K562 (cell line): ENCODE results near the gene NUTF2. TPM values are rescaled to one million over a fixed set of nuclear protein-coding genes. Genes with fewer than 3 reads are reported as not detected.

ENCODE experiments used
- ETV5 ChIP-seq: sonication (generic); formaldehyde crosslinking; IDR thresholded peaks from 2 replicates; pipeline ENCODE4 v1.4.0; 2020; ENCODE audit warnings: low read depth, mild to moderate bottlenecking, missing genetic modification reagents
- HLTF ChIP-seq: fragments of 450-650 bp; IDR thresholded peaks from 2 replicates; pipeline ENCODE4 v1.6.1; 2016
- HNRNPH1 ChIP-seq: fragments of 200-400 bp; formaldehyde crosslinking; optimal IDR thresholded peaks from 2 replicates; pipeline ENCODE3; 2017; ENCODE audit warnings: low read depth, mild to moderate bottlenecking, low read length, moderate library complexity
- JUN ChIP-seq, 2 experiments: sonication (generic) in 1 of 2; formaldehyde crosslinking in 1 of 2; IDR thresholded peaks; 2 replicates each; pipeline versions ENCODE4 v1.6.1 to v1.8.0; 2012 to 2022; ENCODE audit warnings: borderline replicate concordance in 2 of 2, mild to moderate bottlenecking in 2 of 2, improper control_type of control experiment in 1 of 2, low read depth in 1 of 2, low read length in 1 of 2, missing genetic modification reagents in 1 of 2
- KDM1A ChIP-seq, 2 experiments: fragments of 450-650 bp; IDR thresholded peaks; 2 replicates each; pipeline ENCODE4 v1.6.1; 2016; ENCODE audit warnings: mild to moderate bottlenecking in 2 of 2
- L3MBTL2 ChIP-seq: fragments of 450-650 bp; IDR thresholded peaks from 2 replicates; pipeline ENCODE4 v1.6.1; 2016; ENCODE audit warnings: mild to moderate bottlenecking, moderate library complexity
- MEF2A ChIP-seq: IDR thresholded peaks from 2 replicates; pipeline ENCODE4 v1.6.1; 2011; ENCODE audit warnings: low read depth, mild to moderate bottlenecking, low read length, moderate library complexity; ENCODE audit not compliant: control insufficient read depth
- NFIX ChIP-seq: fragments of 250-450 bp; sonication (Bioruptor Pico); IDR thresholded peaks from 2 replicates; pipeline ENCODE4 v1.4.0; 2020; ENCODE audit warnings: low read depth, mild to moderate bottlenecking, moderate library complexity
- PHTF2 ChIP-seq: fragments of 250-450 bp; sonication (Bioruptor Pico); IDR thresholded peaks from 2 replicates; pipeline ENCODE4 v1.5.0; 2021; ENCODE audit warnings: mild to moderate bottlenecking
- RBM22 ChIP-seq: fragments of 200-400 bp; formaldehyde crosslinking; IDR thresholded peaks from 2 replicates; pipeline ENCODE4 v1.6.1; 2018; ENCODE audit warnings: low read length, low read depth; ENCODE audit not compliant: poor library complexity, severe bottlenecking
- SETDB1 ChIP-seq: IDR thresholded peaks from one replicate; pipeline ENCODE4 v1.6.1; 2012; ENCODE audit warnings: low read length, control low read depth, inconsistent platforms
- SRSF3 ChIP-seq: fragments of 200-400 bp; formaldehyde crosslinking; IDR thresholded peaks from 2 replicates; pipeline ENCODE4 v1.6.1; 2016; ENCODE audit warnings: mild to moderate bottlenecking, low read length, moderate library complexity; ENCODE audit not compliant: insufficient read depth
- ZC3H4 ChIP-seq: sonication (generic); formaldehyde crosslinking; IDR thresholded peaks from 2 replicates; pipeline ENCODE4 v1.9.0; 2021; ENCODE audit warnings: missing genetic modification reagents, borderline replicate concordance
- ZNF232 ChIP-seq: sonication (generic); formaldehyde crosslinking; IDR thresholded peaks from 2 replicates; pipeline ENCODE4 v1.8.0; 2022; ENCODE audit warnings: mild to moderate bottlenecking, missing genetic modification reagents
- ZNF444 ChIP-seq: fragments of 250-450 bp; sonication (Bioruptor Pico); IDR thresholded peaks from 2 replicates; pipeline ENCODE4 v1.4.0; 2020; ENCODE audit warnings: mild to moderate bottlenecking, moderate library complexity
- ZNF778 ChIP-seq: fragments of 450-650 bp; formaldehyde crosslinking; IDR thresholded peaks from 2 replicates; pipeline ENCODE4 v1.4.0; 2020; ENCODE audit warnings: mild to moderate bottlenecking, moderate library complexity
- polyA plus RNA-seq, 8 experiments: library from polyadenylated mRNA; depleted of rRNA in 4 of 8; stranded (reverse) in 5 of 8; unstranded in 3 of 8; fragments of >200 nt; fragmentation: Nextera tagmentation in 2 of 8; fragmentation: Illumina TruSeq in 1 of 8; extraction: Ambion mirVana in 2 of 8; extraction: Trizol in 1 of 8; gene quantifications; 2 replicates each; pipeline versions ENCODE4 v1.2.1 to v1.2.3, GENCODE V29; 2011 to 2014; ENCODE audit warnings: inconsistent platforms in 1 of 8, missing spikeins in 1 of 8
- total RNA-seq, 7 experiments: library from RNA; depleted of rRNA in 6 of 7; stranded (reverse); fragments of >200 nt in 6 of 7; fragmentation: Illumina TruSeq in 2 of 7; extraction: Trizol in 2 of 7; gene quantifications; 2 replicates each; pipeline versions ENCODE4 v1.2.1 to v1.2.3, GENCODE V29; 2011 to 2021; ENCODE audit warnings: low replicate concordance in 1 of 7
- TF ChIP-seq, protein P1 (sequence below): fragments of 450-650 bp; formaldehyde crosslinking; IDR thresholded peaks from 2 replicates; pipeline ENCODE4 v1.4.0; 2020; ENCODE audit warnings: mild to moderate bottlenecking, moderate library complexity
- TF ChIP-seq, protein P2 (sequence below): sonication (generic); formaldehyde crosslinking; IDR thresholded peaks from 2 replicates; pipeline ENCODE4 v1.8.1; 2022; ENCODE audit warnings: missing genetic modification reagents
- TF ChIP-seq, protein P3 (sequence below): sonication (generic); formaldehyde crosslinking; IDR thresholded peaks from 2 replicates; pipeline ENCODE4 v1.8.1; 2023; ENCODE audit warnings: missing genetic modification reagents, mild to moderate bottlenecking, borderline replicate concordance

The NUTF2 gene
- total and polyA plus RNA-seq, 9 of the 15 experiments (the other 6 are each of a cell fraction or from before 2014, with no cell fraction given) = 106 to 248 (median 147) TPM

DNA sequence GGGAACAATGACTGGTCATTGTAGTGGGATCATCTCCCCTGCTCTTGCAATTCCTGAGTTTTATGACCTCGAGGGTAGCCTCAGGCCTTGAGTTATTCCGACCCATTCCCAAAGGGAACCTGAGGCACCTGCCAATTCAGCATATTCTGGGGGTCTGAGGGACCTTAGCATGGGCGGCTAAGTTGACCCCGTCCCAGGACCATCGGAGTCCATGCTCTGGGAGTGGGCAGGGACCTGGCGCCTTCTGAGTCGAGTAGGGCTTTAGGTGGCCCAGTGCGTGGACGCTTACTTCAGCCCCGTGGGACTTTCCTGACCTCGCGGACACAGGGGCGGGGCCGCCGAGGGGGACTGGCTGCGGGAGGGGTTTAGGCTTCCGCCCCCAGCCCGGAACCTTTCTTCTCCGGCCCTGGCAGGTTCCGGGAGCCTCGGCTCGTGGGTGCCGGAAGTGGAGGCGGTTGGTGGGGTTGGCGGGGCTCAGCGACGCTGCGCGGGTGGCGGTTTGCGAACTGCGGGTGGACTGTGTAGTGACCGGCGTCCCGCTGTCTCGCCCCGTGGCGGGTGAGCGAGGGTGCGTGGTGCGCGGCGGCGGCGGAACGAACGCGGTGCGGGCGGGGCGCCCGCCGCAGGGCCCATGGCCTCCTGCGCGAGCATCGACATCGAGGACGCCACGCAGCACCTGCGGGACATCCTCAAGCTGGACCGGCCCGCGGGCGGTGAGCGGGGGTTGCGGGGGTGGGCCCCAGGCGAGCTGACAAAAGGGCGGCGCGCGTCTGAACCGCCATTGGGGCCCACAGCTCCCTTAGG lies 26.1 kb downstream of the NUTF2 start, which contains the start of gene EDC4 (continued):
- TF ChIP-seq, protein P1, sequence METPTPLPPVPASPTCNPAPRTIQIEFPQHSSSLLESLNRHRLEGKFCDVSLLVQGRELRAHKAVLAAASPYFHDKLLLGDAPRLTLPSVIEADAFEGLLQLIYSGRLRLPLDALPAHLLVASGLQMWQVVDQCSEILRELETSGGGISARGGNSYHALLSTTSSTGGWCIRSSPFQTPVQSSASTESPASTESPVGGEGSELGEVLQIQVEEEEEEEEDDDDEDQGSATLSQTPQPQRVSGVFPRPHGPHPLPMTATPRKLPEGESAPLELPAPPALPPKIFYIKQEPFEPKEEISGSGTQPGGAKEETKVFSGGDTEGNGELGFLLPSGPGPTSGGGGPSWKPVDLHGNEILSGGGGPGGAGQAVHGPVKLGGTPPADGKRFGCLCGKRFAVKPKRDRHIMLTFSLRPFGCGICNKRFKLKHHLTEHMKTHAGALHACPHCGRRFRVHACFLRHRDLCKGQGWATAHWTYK (CRISPR knock-in tag) = peak; percentile 78; the same call in 1 of the 2 replicates
- TF ChIP-seq KDM1A (IDR thresholded peaks at IDR 0.05) (no peak), ZNF444 (CRISPR knock-in tag) (no peak), ETV5 (CRISPR knock-in tag) (peak; percentile 93), NFIX (no peak), ZNF778 (CRISPR knock-in tag) (no peak), SRSF3 (0 out of 2 replicates have a peak, but pooled peaks have one; percentile 27), ZNF232 (peak; percentile 89), HLTF (no peak; the same call in 1 of the 2 replicates), MEF2A (0 out of 2 replicates have a peak, but pooled peaks have one; percentile 49), RBM22 (peak; percentile 98), HNRNPH1 (no peak), JUN (IDR thresholded peaks at IDR 0.05; ENCODE audit: borderline replicate concordance, low read depth, low read length) (no peak), JUN (CRISPR knock-in tag; IDR thresholded peaks at IDR 0.05; ENCODE audit: borderline replicate concordance) (0 out of 2 replicates have a peak, but pooled peaks have one; percentile 81), PHTF2 (CRISPR knock-in tag) (no peak), ZC3H4 (CRISPR knock-in tag) (0 out of 2 replicates have a peak, but pooled peaks have one; percentile 80), L3MBTL2 (peak; percentile 80), SETDB1 (no peak)
- TF ChIP-seq, protein P2, sequence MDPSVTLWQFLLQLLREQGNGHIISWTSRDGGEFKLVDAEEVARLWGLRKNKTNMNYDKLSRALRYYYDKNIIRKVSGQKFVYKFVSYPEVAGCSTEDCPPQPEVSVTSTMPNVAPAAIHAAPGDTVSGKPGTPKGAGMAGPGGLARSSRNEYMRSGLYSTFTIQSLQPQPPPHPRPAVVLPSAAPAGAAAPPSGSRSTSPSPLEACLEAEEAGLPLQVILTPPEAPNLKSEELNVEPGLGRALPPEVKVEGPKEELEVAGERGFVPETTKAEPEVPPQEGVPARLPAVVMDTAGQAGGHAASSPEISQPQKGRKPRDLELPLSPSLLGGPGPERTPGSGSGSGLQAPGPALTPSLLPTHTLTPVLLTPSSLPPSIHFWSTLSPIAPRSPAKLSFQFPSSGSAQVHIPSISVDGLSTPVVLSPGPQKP (CRISPR knock-in tag) = no peak
- TF ChIP-seq, protein P3, sequence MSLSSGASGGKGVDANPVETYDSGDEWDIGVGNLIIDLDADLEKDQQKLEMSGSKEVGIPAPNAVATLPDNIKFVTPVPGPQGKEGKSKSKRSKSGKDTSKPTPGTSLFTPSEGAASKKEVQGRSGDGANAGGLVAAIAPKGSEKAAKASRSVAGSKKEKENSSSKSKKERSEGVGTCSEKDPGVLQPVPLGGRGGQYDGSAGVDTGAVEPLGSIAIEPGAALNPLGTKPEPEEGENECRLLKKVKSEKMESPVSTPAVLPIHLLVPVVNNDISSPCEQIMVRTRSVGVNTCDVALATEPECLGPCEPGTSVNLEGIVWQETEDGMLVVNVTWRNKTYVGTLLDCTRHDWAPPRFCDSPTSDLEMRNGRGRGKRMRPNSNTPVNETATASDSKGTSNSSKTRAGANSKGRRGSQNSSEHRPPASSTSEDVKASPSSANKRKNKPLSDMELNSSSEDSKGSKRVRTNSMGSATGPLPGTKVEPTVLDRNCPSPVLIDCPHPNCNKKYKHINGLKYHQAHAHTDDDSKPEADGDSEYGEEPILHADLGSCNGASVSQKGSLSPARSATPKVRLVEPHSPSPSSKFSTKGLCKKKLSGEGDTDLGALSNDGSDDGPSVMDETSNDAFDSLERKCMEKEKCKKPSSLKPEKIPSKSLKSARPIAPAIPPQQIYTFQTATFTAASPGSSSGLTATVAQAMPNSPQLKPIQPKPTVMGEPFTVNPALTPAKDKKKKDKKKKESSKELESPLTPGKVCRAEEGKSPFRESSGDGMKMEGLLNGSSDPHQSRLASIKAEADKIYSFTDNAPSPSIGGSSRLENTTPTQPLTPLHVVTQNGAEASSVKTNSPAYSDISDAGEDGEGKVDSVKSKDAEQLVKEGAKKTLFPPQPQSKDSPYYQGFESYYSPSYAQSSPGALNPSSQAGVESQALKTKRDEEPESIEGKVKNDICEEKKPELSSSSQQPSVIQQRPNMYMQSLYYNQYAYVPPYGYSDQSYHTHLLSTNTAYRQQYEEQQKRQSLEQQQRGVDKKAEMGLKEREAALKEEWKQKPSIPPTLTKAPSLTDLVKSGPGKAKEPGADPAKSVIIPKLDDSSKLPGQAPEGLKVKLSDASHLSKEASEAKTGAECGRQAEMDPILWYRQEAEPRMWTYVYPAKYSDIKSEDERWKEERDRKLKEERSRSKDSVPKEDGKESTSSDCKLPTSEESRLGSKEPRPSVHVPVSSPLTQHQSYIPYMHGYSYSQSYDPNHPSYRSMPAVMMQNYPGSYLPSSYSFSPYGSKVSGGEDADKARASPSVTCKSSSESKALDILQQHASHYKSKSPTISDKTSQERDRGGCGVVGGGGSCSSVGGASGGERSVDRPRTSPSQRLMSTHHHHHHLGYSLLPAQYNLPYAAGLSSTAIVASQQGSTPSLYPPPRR (CRISPR knock-in tag) = no peak; the same call in 1 of the 2 replicates
